PC-3 (cell line): ENCODE measurements around the gene MAGEA4. TPM values are rescaled to one million over a fixed set of nuclear protein-coding genes. Genes with fewer than 3 reads are reported as not detected.
"Not testable (repeated sequence)": the region's sequence is repeated elsewhere in the genome, so short reads cannot be mapped to it uniquely, and the experiment has no call there.

Experiments
- ATAC-seq: fragments of 200-7000 bp; cut with Tn5 transposase; 2 replicates; pipeline ENCODE4 v1.9.1; 2020; ENCODE audit warnings: mild to moderate bottlenecking, moderate library complexity
- BruUV-seq: library from RNA; stranded (reverse); fragments of 400-500 nt; replicated peaks from 2 replicates; lab custom pipeline; 2021; lab: Mats Ljungman, UMichigan
- CTCF ChIA-PET: fragments of 300-600 bp; sonication (Branson Sonifier 250); formaldehyde crosslinking; loops from one replicate; lab custom pipeline; 2022; ENCODE audit warnings: antibody characterized with exemption; lab: Charles Lee
- POLR2A ChIA-PET: fragments of 300-600 bp; sonication (Branson Sonifier 250); formaldehyde crosslinking; loops from one replicate; lab custom pipeline; 2022; ENCODE audit warnings: antibody characterized with exemption; ENCODE audit not compliant: unreplicated experiment; lab: Charles Lee
- DNase-seq: peaks from one replicate; pipeline ENCODE4 v3.0.0-alpha.2; 2015
- H2AFZ ChIP-seq: fragments of 300-600 bp; sonication (generic); 2 replicates; pipeline ENCODE4 v1.6.0; 2016; ENCODE audit warnings: antibody characterized with exemption, low read length
- H3F3A ChIP-seq: fragments of 300-600 bp; sonication (generic); one replicate; pipeline ENCODE4 v1.6.0; 2017; ENCODE audit warnings: antibody characterized with exemption, low read length, control low read depth, mild to moderate bottlenecking; ENCODE audit not compliant: unreplicated experiment
- H3K27ac ChIP-seq: fragments of 300-600 bp; sonication (generic); 2 replicates; pipeline ENCODE4 v1.5.1; 2016; ENCODE audit warnings: mild to moderate bottlenecking, low read length
- H3K27me3 ChIP-seq: fragments of 300-600 bp; sonication (generic); 2 replicates; pipeline ENCODE4 v1.6.1; 2016; ENCODE audit warnings: low read length, mixed read lengths
- H3K36me3 ChIP-seq: fragments of 300-600 bp; sonication (generic); 2 replicates; pipeline ENCODE4 v1.6.1; 2016; ENCODE audit warnings: low read depth, mixed run types, low read length, mixed read lengths
- H3K4me1 ChIP-seq: fragments of 300-600 bp; sonication (generic); 2 replicates; pipeline ENCODE4 v1.5.1; 2016; ENCODE audit warnings: low read length; ENCODE audit not compliant: insufficient read depth
- H3K4me2 ChIP-seq: fragments of 300-600 bp; sonication (generic); 2 replicates; pipeline ENCODE4 v1.6.0; 2016; ENCODE audit warnings: low read length
- H3K4me3 ChIP-seq: fragments of 300-600 bp; sonication (generic); 2 replicates; pipeline ENCODE4 v1.5.1; 2016; ENCODE audit warnings: mild to moderate bottlenecking, low read length, mixed read lengths
- H3K79me2 ChIP-seq: fragments of 300-600 bp; sonication (generic); 2 replicates; pipeline ENCODE4 v1.6.1; 2017; ENCODE audit warnings: low read length, mixed read lengths
- H3K9ac ChIP-seq: fragments of 300-600 bp; sonication (generic); 2 replicates; pipeline ENCODE4 v1.6.0; 2016; ENCODE audit warnings: mild to moderate bottlenecking, low read length
- H3K9me2 ChIP-seq: fragments of 300-600 bp; sonication (generic); replicated peaks from 2 replicates; pipeline ENCODE4 v1.6.1; 2016; ENCODE audit warnings: mixed run types, low read length, mixed read lengths
- H3K9me3 ChIP-seq: fragments of 300-600 bp; sonication (generic); 2 replicates; pipeline ENCODE4 v1.6.1; 2016; ENCODE audit warnings: low read length, mixed read lengths
- H4K20me1 ChIP-seq: fragments of 300-600 bp; sonication (generic); 2 replicates; pipeline ENCODE4 v1.6.1; 2016; ENCODE audit warnings: low read length, mixed read lengths
- EZH2 ChIP-seq: fragments of 300-600 bp; sonication (generic); IDR thresholded peaks from one replicate; pipeline ENCODE4 v1.6.1; 2017; ENCODE audit warnings: antibody characterized with exemption, mild to moderate bottlenecking, low read length; ENCODE audit not compliant: unreplicated experiment
- EZH2phosphoT487 ChIP-seq: fragments of 300-600 bp; sonication (generic); IDR thresholded peaks from 2 replicates; pipeline ENCODE4 v1.6.1; 2018; ENCODE audit warnings: mild to moderate bottlenecking, antibody characterized with exemption, low read length, borderline replicate concordance
- intact Hi-C: fragments of 100-400 bp; cut with micrococcal nuclease; formaldehyde crosslinking; loops from 2 replicates; pipeline ENCODE4 v1.9.0; 2023
- total RNA-seq: library from RNA; depleted of rRNA; stranded (reverse); fragments of >200 nt; gene quantifications from 2 replicates; pipeline ENCODE4 v1.2.3, GENCODE V29; 2014
- TF ChIP-seq, protein P1 (sequence below): fragments of 300-600 bp; sonication (generic); conservative IDR thresholded peaks from 2 replicates; pipeline ENCODE4 v1.5.1; 2017; ENCODE audit warnings: antibody characterized with exemption, low read depth, mild to moderate bottlenecking, low read length

MAGEA4 gene
- total RNA-seq, 1 experiment from 2014 or later: not detected

DNA sequence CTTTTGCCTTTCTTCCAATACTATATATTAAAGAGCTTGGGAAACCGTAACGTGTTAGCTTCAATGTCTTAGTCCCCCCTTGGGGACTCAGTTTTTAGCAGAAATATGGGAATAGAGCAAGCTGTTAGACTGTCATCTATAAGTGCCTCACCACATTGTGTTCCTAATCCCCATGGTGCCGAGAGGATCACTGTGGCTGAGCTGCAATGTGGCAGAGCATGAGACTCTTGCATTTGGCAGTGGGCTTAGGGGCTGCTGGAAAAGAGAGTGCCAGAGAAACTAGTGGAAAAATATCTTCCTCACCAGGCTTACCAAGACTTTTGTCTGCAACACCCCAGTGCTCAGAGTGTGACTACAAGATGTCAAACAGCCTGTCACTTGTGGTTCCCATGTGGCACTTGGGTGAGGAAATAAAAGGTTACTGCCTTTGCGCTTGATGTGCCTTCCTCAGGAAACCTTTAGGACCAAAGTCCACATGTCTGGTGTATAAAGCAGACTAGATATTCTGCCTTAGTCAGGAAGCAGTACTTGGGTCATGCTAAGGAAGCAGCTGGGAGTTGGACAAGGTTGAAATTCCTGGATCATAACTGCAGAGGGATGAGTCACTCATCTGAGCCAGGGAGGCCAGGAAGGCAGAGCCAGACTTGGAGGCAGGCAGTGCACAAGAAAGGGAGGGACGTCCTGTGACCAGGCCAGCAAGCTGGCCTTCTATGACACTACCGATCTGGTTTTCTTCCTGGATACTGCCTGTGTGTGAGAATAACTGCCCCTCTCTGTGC lies 9.7 kb upstream of the MAGEA4 start:
- Histone ChIP-seq H3K4me2 (no peak overlapping the region), H4K20me1 (no peaks in the 10 kb centered on the region), H3K27ac (no peak overlapping the region), H3K4me3 (no peak overlapping the region), H2AFZ (no peak overlapping the region), H3K4me1 (no peaks in the 10 kb centered on the region), H3K9me2 (no peaks in the 10 kb centered on the region), H3F3A (no peaks in the 10 kb centered on the region), H3K79me2 (no peaks in the 10 kb centered on the region), H3K27me3 (no peaks in the 10 kb centered on the region), H3K9me3 (no peaks in the 10 kb centered on the region), H3K9ac (no peak overlapping the region), H3K36me3 (no peaks in the 10 kb centered on the region)
- CTCF ChIA-PET: interaction anchor here (0.5 kb wide), 1 partner anchor 154 kb away, joined by 3 read pairs; no protein-coding TSS in a partner anchor
- no peak for ATAC-seq
- POLR2A ChIA-PET: no interaction called here
- peak; percentile 54 for DNase-seq
- intact Hi-C loops: no loop called here
- no TSS peak for BruUV-seq
- TF ChIP-seq EZH2phosphoT487: no peak
- TF ChIP-seq EZH2: no peak

DNA sequence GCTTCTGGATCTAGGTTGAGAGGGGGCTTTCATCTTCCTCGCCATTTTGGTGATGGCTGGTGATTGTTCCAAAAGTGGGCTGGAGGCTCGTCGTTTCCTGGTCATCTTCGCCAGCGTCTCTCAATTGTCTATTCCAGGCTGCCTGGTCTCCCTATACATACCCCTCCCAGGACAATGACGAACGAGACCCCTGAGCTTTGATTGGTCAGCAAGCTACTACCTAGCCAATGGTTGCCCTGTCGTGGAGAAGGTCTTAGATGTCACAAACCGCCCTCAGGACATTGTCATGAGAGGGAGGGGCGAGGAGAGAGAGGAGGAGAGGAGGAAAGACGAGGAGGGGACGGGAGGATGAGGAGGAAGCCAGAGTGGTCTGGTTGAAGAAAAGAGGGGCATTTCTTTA lies 7.7 kb upstream of the MAGEA4 start:
- no TSS peak for BruUV-seq
- H3K9me3 ChIP-seq: no peaks in the 10 kb centered on the region

DNA sequence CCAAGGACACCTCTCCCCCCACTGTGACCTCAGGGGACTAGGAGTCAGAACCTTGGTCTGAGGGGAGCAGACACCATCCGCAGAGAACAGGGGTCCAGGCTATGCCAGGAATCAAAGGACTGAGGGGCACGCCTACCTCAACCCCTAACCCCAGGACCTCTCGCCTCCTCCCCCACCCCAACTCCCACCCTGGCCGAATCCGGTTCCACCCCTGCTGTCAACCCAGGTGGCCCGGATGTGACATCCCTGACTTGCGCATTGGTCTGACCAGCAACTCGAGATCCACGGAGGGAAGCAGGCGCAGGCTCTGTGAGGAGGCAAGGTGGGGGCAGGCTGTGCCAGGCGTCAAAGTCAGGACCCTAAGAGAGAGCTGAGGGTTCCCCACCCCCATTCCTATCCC lies 468 bp upstream of the MAGEA4 start:
- POLR2A ChIA-PET: no interaction called here
- no peaks in the 10 kb centered on the region for H3K79me2 ChIP-seq
- no peak overlapping the region for H3K4me2 ChIP-seq
- no peaks in the 10 kb centered on the region for H3F3A ChIP-seq
- CTCF ChIA-PET: no interaction called here
- no peaks in the 10 kb centered on the region for H3K9me2 ChIP-seq
- no peak overlapping the region for H3K27ac ChIP-seq
- no peak overlapping the region for H2AFZ ChIP-seq
- H3K4me1 ChIP-seq: no peaks in the 10 kb centered on the region
- TF ChIP-seq EZH2phosphoT487: no peak
- no peak for TF ChIP-seq EZH2
- TF ChIP-seq, protein P1, sequence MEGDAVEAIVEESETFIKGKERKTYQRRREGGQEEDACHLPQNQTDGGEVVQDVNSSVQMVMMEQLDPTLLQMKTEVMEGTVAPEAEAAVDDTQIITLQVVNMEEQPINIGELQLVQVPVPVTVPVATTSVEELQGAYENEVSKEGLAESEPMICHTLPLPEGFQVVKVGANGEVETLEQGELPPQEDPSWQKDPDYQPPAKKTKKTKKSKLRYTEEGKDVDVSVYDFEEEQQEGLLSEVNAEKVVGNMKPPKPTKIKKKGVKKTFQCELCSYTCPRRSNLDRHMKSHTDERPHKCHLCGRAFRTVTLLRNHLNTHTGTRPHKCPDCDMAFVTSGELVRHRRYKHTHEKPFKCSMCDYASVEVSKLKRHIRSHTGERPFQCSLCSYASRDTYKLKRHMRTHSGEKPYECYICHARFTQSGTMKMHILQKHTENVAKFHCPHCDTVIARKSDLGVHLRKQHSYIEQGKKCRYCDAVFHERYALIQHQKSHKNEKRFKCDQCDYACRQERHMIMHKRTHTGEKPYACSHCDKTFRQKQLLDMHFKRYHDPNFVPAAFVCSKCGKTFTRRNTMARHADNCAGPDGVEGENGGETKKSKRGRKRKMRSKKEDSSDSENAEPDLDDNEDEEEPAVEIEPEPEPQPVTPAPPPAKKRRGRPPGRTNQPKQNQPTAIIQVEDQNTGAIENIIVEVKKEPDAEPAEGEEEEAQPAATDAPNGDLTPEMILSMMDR: no peak
- no peak overlapping the region for H3K9ac ChIP-seq
- no peaks in the 10 kb centered on the region for H4K20me1 ChIP-seq
- no peaks in the 10 kb centered on the region for H3K36me3 ChIP-seq
- intact Hi-C loops: no loop called here
- no peak overlapping the region for H3K4me3 ChIP-seq
- ATAC-seq (no peak), DNase-seq (no peak)
- no TSS peak for BruUV-seq
- no peaks in the 10 kb centered on the region for H3K9me3 ChIP-seq
- H3K27me3 ChIP-seq: no peaks in the 10 kb centered on the region

More for the DNA sequence above, 7.7 kb upstream of the MAGEA4 start:
- no peak overlapping the region for H2AFZ ChIP-seq
- H3K9ac ChIP-seq: no peak overlapping the region
- H4K20me1 ChIP-seq: no peaks in the 10 kb centered on the region
- DNase-seq (no peak), ATAC-seq (no peak)
- H3K36me3 ChIP-seq: no peaks in the 10 kb centered on the region
- H3K4me3 ChIP-seq: no peak overlapping the region
- no peak overlapping the region for H3K27ac ChIP-seq
- TF ChIP-seq EZH2phosphoT487: no peak
- no peak for TF ChIP-seq EZH2
- TF ChIP-seq, protein P1: no peak
- no peaks in the 10 kb centered on the region for H3K9me2 ChIP-seq
- ChIA-PET CTCF (no interaction called here), POLR2A (no interaction called here)
- H3F3A ChIP-seq: no peaks in the 10 kb centered on the region
- no peaks in the 10 kb centered on the region for H3K79me2 ChIP-seq
- no peaks in the 10 kb centered on the region for H3K4me1 ChIP-seq
- H3K27me3 ChIP-seq: no peaks in the 10 kb centered on the region
- H3K4me2 ChIP-seq: no peak overlapping the region
- intact Hi-C loops: no loop called here

- H3K27me3 ChIP-seq, H3K4me3 ChIP-seq, H3F3A ChIP-seq, H3K79me2 ChIP-seq, intact Hi-C loops, H3K4me2 ChIP-seq, H3K9me2 ChIP-seq, CTCF ChIA-PET, H3K9ac ChIP-seq, H3K9me3 ChIP-seq, BruUV-seq, H3K4me1 ChIP-seq, ATAC-seq, H4K20me1 ChIP-seq, H3K27ac ChIP-seq, H3K36me3 ChIP-seq, POLR2A ChIA-PET, H2AFZ ChIP-seq, DNase-seq: not testable (repeated sequence)
These were observed 6.0 kb downstream of the MAGEA4 start for GRCh38 chrX:151918736-151919135.
